Gastroesophageal sphincter (tissue), 4 donors: ENCODE measurements around the gene KRTAP13-2. TPM values are rescaled to one million over a fixed set of nuclear protein-coding genes. Genes with fewer than 3 reads are reported as not detected.

Experiments used
- ATAC-seq: fragments of 150-250 bp; one replicate; pipeline ENCODE4 v1.9.1; 2016; ENCODE audit warnings: mild to moderate bottlenecking, moderate library complexity
- H3K27ac ChIP-seq, 4 donors: fragments of 200-600 bp; sonication (generic) in 3 of 4; 1 replicate in 3 of 4; 2 replicates in 1 of 4; pipeline ENCODE4 v1.5.1; 2016 to 2019
- H3K27me3 ChIP-seq: fragments of 200-600 bp; sonication (generic); one replicate; pipeline ENCODE4 v1.5.1; 2019
- H3K36me3 ChIP-seq, 2 donors: fragments of 200-600 bp; sonication (generic); one replicate each; pipeline ENCODE4 v1.5.1; 2019; ENCODE audit warnings: control low read depth in 1 of 2
- H3K4me1 ChIP-seq, 3 donors: fragments of 200-600 bp; sonication (generic); 1 replicate in 2 of 3; 2 replicates in 1 of 3; pipeline ENCODE4 v1.5.1; 2016 to 2019; ENCODE audit warnings: control low read depth in 2 of 3
- H3K4me3 ChIP-seq, 2 donors: fragments of 200-600 bp; sonication (generic); one replicate each; pipeline ENCODE4 v1.5.1; 2019; ENCODE audit warnings: mild to moderate bottlenecking in 1 of 2, moderate library complexity in 1 of 2
- H3K9me3 ChIP-seq, 3 donors: fragments of 200-600 bp; sonication (generic); one replicate each; pipeline ENCODE4 v1.5.1; 2017 to 2019; ENCODE audit warnings: control low read depth in 2 of 3
- CTCF ChIP-seq, 4 experiments: fragments of 200-600 bp in 2 of 4; fragments of 450-650 bp in 2 of 4; sonication (generic) in 1 of 4; IDR thresholded peaks; one replicate each; pipeline ENCODE4 v1.5.1; 2017 to 2019; ENCODE audit warnings: antibody characterized with exemption in 4 of 4, mild to moderate bottlenecking in 2 of 4, moderate library complexity in 2 of 4
- EP300 ChIP-seq: sonication (generic); formaldehyde crosslinking; IDR thresholded peaks from one replicate; pipeline ENCODE4 v1.6.1; 2017; ENCODE audit warnings: antibody characterized with exemption, mild to moderate bottlenecking
- POLR2A ChIP-seq, 2 donors: fragments of 450-650 bp; IDR thresholded peaks; one replicate each; pipeline ENCODE4 v1.6.1; 2017; ENCODE audit warnings: antibody characterized with exemption in 2 of 2, mild to moderate bottlenecking in 2 of 2, moderate library complexity in 1 of 2
- POLR2AphosphoS5 ChIP-seq: sonication (generic); formaldehyde crosslinking; IDR thresholded peaks from one replicate; pipeline ENCODE4 v1.6.1; 2017; ENCODE audit warnings: antibody characterized with exemption
- WGBS, 2 donors: methylation state at CpG; one replicate each; pipeline ENCODE4 v1.1.5; 2018; ENCODE audit warnings: low coverage in 1 of 2; 5-methylcytosine and 5-hydroxymethylcytosine counted together
- total RNA-seq, 4 donors: library from RNA; depleted of rRNA; stranded (reverse); fragments of >200 nt; gene quantifications; one replicate each; pipeline ENCODE4 v1.1.0, GENCODE V29; 2016

The KRTAP13-2 gene, protein sequence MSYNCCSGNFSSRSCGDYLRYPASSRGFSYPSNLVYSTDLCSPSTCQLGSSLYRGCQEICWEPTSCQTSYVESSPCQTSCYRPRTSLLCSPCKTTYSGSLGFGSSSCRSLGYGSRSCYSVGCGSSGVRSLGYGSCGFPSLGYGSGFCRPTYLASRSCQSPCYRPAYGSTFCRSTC
- total RNA-seq = not detected

- no peaks in the 10 kb centered on the region for H3K36me3 ChIP-seq
- no peaks in the 10 kb centered on the region for H3K27me3 ChIP-seq
- 70 to 80% methylated on average over 5 of the region's 5 CpGs for WGBS, 2 donors
- H3K4me3 ChIP-seq = no peak within 1 kb of the TSS
- H3K9me3 ChIP-seq = peaks cover 0 to 9% (median 0%) of the 10 kb centered on the region in 3 donors
- ATAC-seq = no peak
- H3K27ac ChIP-seq = no peak within 1 kb of the TSS
- TF ChIP-seq EP300 (no peak), POLR2AphosphoS5 (no peak), CTCF (IDR thresholded peaks at IDR 0.05) (no peak), POLR2A (IDR thresholded peaks at IDR 0.05) (no peak)
- H3K4me1 ChIP-seq = no peaks in the 10 kb centered on the region
Observed at GRCh38 chr21:30372139-30372770, at the start of gene KRTAP13-2. Gene KRTAP13-2 (minus strand): TSS chr21:30372271. CDS start chr21:30372213, 58 bp downstream.

- Histone ChIP-seq H3K27ac (no peak overlapping the region), H3K9me3 (peaks cover 0 to 4% (median 0%) of the 10 kb centered on the region in 3 donors), H3K4me1 (no peaks in the 10 kb centered on the region), H3K4me3 (no peak overlapping the region), H3K27me3 (no peaks in the 10 kb centered on the region), H3K36me3 (no peaks in the 10 kb centered on the region)
- no peak for TF ChIP-seq POLR2A (IDR thresholded peaks at IDR 0.05)
- TF ChIP-seq CTCF (IDR thresholded peaks at IDR 0.05) = no peak
- TF ChIP-seq EP300 = no peak
- no peak for TF ChIP-seq POLR2AphosphoS5
- 72% methylated on average over 5 of the region's 5 CpGs for WGBS, 2 donors
- no peak for ATAC-seq
Observed at GRCh38 chr21:30415993-30416392, 43.9 kb upstream of the KRTAP13-2 start.

DNA sequence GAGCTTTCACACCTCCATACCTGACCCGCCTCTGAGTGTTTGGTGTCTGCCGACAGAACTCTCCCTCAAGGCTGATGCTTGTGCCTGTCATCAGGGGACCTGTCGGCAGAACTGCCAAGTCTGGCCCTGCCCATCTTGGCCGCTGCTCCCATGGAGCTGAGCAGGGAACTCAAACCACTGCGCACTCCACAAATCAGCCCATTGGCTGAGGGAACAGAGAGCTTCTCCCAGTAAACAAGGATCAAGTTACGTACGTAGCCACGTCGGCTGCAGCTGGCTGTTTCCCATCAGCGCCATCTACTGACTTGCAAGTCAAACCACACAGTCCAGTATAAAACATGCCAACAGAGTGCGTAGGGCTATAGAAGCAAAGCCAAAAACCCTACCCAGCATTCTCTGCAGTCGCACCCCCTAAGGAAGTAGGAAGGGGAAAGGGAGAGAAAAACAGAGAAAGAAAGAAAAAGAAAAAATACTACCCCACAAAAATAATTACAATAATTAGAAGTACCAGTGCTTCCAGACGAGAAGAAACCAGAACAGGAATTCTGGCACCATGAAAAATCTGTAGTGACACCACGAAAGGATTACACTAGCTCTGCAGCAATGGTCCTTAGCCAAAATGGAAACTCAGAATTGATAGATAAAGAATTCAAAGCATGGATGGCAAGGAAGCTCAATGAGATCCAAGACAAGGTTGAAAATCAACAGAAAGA lies 36.9 kb upstream of the KRTAP13-2 start:
- peaks cover 3% of the 10 kb centered on the region for H3K27me3 ChIP-seq
- no peak overlapping the region for H3K27ac ChIP-seq
- 29 to 40% methylated on average over 2 to 5 of the region's 14 CpGs for WGBS, 2 donors
- no peaks in the 10 kb centered on the region for H3K4me1 ChIP-seq
- no peak for ATAC-seq
- H3K36me3 ChIP-seq = no peaks in the 10 kb centered on the region
- TF ChIP-seq POLR2AphosphoS5 = no peak
- no peak for TF ChIP-seq EP300
- TF ChIP-seq CTCF (IDR thresholded peaks at IDR 0.05) = no peak
- TF ChIP-seq POLR2A (IDR thresholded peaks at IDR 0.05) = no peak
- H3K4me3 ChIP-seq = no peak overlapping the region
- H3K9me3 ChIP-seq = peaks cover 0 to 9% (median 0%) of the 10 kb centered on the region in 3 donors

GRCh38 chr21:30395731-30396130 lies 23.7 kb upstream of the KRTAP13-2 start, which contains the start of gene KRTAP13-1:
Gene KRTAP13-1 (plus strand): TSS chr21:30396031. CDS start chr21:30396087, 56 bp downstream.
- Histone ChIP-seq H3K4me1 (no peaks in the 10 kb centered on the region), H3K4me3 (no peak within 1 kb of the TSS), H3K27me3 (no peaks in the 10 kb centered on the region), H3K9me3 (peaks cover 0 to 6% (median 0%) of the 10 kb centered on the region in 3 donors), H3K27ac (no peak within 1 kb of the TSS), H3K36me3 (no peaks in the 10 kb centered on the region)
- TF ChIP-seq POLR2AphosphoS5 (no peak), CTCF (IDR thresholded peaks at IDR 0.05) (no peak), POLR2A (IDR thresholded peaks at IDR 0.05) (no peak), EP300 (no peak)
- 27 to 42% methylated on average over 2 to 4 of the region's 4 CpGs for WGBS, 2 donors
- no peak for ATAC-seq
